CD4-positive, alpha-beta T cell treated with Interleukin-17A for 1 hour (primary cell): ENCODE results near the gene PROK1.
"Not testable (repeated sequence)": the region's sequence is repeated elsewhere in the genome, so short reads cannot be mapped to it uniquely, and the experiment has no call there.

ENCODE experiments used
- DNase-seq: peaks from one replicate; pipeline ENCODE4 v3.0.0-alpha.2; 2020

The PROK1 gene

DNA sequence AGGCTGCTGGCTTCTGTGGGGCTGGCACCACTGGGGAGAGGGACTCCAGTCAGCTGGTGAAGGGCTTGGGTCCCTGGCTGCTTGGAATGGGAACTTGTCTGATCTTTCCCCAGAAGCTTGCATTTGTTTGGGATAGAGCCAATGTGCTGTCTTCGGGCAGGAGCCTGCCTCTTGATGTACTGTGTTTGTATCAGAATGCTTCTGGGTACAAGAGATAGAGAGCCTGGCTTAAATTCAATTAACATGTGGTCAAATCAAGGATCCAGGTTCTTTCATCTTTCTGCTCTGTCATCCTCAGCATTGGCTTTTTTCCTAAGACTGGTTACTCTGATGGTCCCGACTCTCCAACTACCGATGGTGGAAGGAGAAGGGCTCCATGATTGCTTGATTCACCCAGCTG lies 16.0 kb upstream of the PROK1 start:
- no peak for DNase-seq

- DNase-seq: no peak
These were observed 14.3 kb upstream of the PROK1 start for GRCh38 chr1:110436635-110437034.

GRCh38 chr1:110437645-110438299 lies 13.2 kb upstream of the PROK1 start:
- DNase-seq: not testable (repeated sequence)

GRCh38 chr1:110438893-110439292 lies 12.1 kb upstream of the PROK1 start:
- no peak for DNase-seq

DNA sequence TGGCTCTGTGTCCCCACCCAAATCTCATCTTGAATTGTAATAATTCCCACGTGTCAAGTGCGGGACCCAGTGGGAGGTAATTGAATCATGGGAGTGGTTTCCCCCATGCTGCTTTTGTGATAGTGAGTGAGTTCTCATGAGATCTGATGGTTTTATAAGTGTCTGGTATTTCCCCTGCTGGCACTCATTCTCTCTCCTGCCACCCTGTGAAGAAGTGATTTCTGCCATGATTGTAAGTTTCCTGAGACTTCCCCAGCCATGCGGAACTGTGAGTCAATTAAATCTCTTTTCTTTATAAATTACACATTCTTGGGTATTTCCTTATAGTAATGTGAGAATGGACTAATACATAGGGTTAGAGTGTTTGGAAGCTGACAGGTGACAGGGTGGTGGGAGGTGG lies 11.1 kb upstream of the PROK1 start:
- DNase-seq: not testable (repeated sequence)

DNA sequence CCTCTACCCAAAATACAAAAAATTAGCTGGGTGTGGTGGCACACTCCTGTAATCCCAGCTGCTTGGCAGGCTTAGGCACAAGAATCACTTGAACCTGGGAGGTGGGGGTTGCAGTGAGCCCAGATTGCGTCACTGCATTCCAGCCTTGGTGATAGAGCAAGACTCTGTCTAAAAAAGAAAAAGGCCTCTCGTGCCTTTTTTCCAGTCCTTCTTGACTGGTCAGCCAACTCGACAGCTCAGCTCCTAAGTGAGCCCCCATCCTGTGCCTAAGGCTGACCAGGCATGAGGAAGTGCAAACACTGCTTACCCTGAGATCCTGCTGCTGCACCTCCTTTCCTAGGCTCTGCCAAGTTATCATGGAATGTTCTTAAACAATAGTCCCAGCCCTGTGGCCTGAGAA lies 10.1 kb upstream of the PROK1 start:
- DNase-seq: no peak

- DNase-seq: no peak
These were observed 9.1 kb upstream of the PROK1 start for GRCh38 chr1:110441888-110442287.

DNA sequence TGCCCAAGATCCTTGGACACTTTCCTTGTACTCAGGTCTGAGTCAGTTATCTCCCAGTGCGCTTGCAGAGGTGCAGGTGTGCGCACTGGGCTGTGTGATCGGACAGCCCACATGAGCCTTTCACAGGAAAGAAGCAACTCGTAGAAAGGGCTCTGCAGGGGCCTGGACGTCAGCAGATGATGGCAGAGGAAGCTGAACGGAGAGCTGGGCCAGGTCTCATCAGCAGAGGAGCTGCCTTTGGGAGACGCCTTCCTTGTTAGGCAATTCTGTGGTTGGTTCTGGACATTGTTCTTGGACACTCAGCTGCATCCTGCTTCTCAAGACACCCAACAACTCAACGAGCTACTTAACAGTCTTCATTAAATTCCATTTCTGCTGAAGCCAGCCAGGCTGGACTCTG lies 7.5 kb upstream of the PROK1 start:
- DNase-seq: no peak

DNA sequence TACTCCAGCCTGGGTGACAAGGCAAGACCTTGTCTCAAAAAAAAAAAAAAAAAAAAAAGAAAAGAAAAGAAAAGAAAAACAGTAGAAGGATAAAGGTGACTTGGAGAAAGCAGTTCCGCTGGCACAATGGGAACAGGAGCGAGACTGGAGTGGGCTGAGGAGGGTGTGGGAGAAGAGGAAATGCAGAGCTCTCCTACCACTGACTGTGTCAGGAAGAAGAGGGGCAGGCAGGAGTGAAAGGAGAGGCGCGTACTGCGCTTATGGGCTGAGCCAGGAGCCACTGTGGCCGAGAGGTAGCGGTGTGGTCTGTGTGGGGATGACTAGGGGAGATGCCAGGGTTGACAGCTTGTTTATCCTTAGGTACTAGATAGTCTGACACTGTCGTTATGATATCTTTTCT lies 6.4 kb upstream of the PROK1 start:
- DNase-seq: no peak

DNA sequence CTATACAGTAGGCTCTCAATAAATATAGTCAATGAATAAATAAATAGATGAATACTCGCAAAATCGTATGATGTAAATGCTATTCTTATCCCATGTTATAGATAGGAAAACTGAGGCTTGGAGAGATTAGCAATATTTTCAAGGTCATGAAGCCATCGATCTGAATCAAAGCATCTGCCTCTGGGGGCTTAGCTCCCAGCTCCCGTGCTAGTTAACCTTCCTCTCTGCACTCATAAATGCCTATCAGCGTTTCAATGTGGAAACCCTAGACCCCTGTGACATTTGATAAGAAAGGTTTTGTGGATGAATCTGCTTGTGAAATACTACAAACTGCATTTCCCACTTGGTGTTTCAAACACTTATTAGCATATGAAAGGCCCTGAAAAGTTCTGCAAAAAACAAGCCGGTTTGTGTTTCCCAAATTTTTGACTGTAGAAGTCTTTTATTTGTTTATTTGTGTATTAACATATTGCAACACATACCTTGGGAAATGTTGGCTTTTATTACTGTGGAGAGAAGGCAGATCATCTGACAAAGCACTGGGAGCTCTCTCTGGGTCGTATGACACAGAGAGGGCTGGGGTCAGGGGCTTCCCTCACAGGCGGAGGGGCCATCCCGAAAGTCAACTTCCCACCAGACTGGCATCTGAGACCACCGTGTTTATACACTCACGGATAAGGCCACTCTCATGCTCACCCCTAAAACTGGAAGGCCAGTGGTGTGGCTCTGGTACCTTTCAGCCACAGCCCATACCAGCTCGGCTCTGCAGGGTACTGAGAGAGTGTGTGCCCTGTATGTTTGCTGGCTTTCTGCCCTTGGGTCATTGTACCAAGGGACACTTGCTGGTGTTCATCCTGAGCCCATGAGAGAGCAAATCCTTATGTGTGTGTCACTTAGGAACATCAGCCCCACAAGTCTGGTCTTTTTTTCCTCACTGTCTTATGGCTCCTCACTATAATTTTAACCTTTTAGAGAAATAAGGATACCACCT lies 993 bp upstream of the PROK1 start:
- no peak for DNase-seq

GRCh38 chr1:110452330-110452729 lies 1.4 kb downstream of the PROK1 start:
- DNase-seq: no peak

- DNase-seq: no peak
These were observed 2.9 kb downstream of the PROK1 start for GRCh38 chr1:110453829-110454228.

DNA sequence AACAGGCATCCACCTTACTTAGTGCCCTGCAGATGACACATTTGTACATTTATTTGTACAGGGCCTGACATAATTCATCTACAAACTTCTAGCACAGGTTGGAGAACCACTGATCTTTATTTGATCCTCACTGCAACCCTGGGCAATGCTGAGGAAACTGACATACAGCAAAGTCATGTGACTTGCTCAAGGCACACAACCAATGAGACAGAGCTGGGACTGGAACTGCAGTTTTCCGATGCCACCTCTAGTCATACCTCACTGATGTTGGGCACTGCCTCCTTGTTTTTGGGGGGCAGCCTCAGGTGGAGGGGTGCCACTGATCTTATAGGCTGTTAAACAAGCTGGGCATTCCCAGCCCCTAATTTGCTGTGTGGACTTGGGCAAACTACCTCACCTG lies 3.4 kb downstream of the PROK1 start:
- DNase-seq: no peak

- no peak for DNase-seq
These were observed 4.2 kb downstream of the PROK1 start for GRCh38 chr1:110455151-110455550.

DNA sequence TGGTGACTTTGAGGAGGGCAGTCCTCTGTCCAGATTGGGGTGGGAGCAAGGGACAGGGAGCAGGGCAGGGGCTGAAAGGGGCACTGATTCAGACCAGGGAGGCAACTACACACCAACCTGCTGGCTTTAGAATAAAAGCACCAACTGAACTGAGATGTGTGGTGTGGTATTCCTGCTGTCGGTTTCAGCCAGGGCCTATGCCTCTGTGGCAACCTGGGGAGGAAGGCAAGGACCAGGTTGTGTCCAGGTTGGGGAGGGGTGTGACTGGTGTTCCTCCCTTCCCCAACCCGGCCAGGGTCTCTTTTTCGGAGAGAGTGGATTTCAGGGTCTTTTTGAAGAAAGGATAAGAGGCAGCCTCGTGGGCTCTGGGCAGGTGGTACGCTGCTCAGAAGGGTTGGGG lies 6.3 kb downstream of the PROK1 start:
- no peak for DNase-seq

- peak; percentile 89 for DNase-seq
These were observed 9.6 kb downstream of the PROK1 start for GRCh38 chr1:110460253-110461220.

DNA sequence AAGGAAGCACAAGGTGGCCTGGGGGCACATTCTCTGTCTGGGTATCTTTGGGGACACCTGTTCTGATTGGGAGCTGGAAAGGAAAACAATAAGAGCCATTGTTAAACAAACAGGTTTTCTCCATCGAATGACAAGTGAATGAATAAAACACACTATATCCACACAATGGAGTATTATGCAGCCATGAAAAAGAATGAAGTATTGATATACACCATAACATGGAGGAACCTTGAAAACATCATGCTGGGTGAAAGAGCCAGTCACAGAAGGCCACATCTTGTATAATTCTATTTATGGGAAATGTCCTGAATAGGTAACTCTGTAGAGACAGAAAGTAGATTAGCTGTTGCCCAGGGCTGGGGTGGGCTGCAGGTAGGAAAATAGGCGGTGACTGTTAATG lies 11.1 kb downstream of the PROK1 start:
- no peak for DNase-seq

- no peak for DNase-seq
These were observed 12.0 kb downstream of the PROK1 start for GRCh38 chr1:110462964-110463363.

GRCh38 chr1:110463725-110464124 lies 12.8 kb downstream of the PROK1 start:
- DNase-seq: no peak

GRCh38 chr1:110464340-110464739 lies 13.4 kb downstream of the PROK1 start:
- no peak for DNase-seq

DNA sequence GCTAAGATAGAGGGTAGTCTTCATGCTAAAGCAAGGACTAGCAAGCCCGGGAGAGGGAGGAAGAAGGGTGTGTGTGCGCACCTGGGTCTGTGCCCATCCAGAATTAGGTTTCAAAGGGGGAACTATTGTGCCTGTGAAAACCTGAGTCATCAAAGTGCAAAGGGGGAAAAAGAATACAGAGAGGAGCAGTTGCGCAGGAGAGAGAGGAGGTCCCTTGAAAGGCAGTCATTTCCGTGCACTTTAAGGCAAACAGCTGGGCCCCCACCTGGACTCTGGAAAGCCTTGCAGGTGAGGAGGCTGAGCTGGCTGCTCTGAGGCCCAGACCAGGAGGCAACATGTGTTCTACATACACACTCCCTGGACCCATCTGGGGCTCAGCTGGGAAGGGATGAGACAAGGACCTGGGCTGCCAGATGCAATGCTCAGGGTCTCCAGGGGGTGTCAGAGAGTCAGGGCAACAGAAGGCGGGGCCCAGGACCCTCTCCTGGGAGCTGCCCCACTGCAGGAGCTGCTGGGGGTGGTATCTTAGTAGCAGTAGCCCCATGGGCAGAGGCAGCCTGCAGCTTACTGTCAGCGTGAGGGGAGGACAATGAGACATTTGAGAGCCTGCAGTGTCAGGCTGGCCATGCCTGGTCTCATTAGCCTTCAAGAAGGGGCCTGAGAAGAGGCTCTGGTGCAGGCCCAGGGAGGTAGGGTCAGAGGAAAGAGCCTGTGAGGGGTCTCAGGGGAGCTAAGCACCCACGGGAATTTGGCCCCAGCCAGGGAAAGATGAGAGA lies 14.3 kb downstream of the PROK1 start:
- DNase-seq: no peak

GRCh38 chr1:110465814-110466380 lies 14.9 kb downstream of the PROK1 start:
- no peak for DNase-seq
